ENCODE results near the gene VMP1.

- no peak for TF ChIP-seq CTCF (conservative IDR thresholded peaks at IDR 0.05)
- TF ChIP-seq ZFX (IDR thresholded peaks at IDR 0.05), result no peak
Observed at GRCh38 chr17:59764292-59764741, 56.9 kb downstream of the VMP1 start.
